GM23338 (cell line): ENCODE measurements around the gene C1orf74. TPM values are rescaled to one million over a fixed set of nuclear protein-coding genes. Genes with fewer than 3 reads are reported as not detected.

Source experiments
- ATAC-seq: fragments of 200-7000 bp; cut with Tn5 transposase; 3 replicates; pipeline ENCODE4 v1.9.1; 2020
- DNase-seq: peaks from one replicate; pipeline ENCODE4 v3.0.0-alpha.2; 2015; ENCODE audit warnings: low spot score
- H2AFZ ChIP-seq: fragments of 200-600 bp; sonication (generic); 2 replicates; pipeline ENCODE4 v1.8.0; 2016; ENCODE audit warnings: antibody characterized with exemption, mild to moderate bottlenecking, moderate library complexity
- H3F3A ChIP-seq: fragments of 200-600 bp; sonication (generic); replicated peaks from 2 replicates; pipeline ENCODE4 v1.8.0; 2017; ENCODE audit warnings: antibody characterized with exemption, mixed run types, low read depth
- H3K27ac ChIP-seq: fragments of 200-600 bp; sonication (generic); 2 replicates; pipeline ENCODE4 v1.6.1; 2016; ENCODE audit warnings: low read depth
- H3K27me3 ChIP-seq: fragments of 200-600 bp; sonication (generic); 2 replicates; pipeline ENCODE4 v1.8.0; 2016; ENCODE audit warnings: mild to moderate bottlenecking, mixed run types, moderate library complexity; ENCODE audit not compliant: insufficient read depth
- H3K36me3 ChIP-seq: fragments of 200-600 bp; sonication (generic); 2 replicates; pipeline ENCODE4 v1.8.0; 2016; ENCODE audit warnings: mild to moderate bottlenecking; ENCODE audit not compliant: insufficient read depth
- H3K4me1 ChIP-seq: fragments of 200-600 bp; sonication (generic); 2 replicates; pipeline ENCODE4 v1.8.0; 2016; ENCODE audit warnings: mild to moderate bottlenecking, moderate library complexity; ENCODE audit not compliant: insufficient read depth
- H3K4me2 ChIP-seq: fragments of 200-600 bp; sonication (generic); 2 replicates; pipeline ENCODE4 v1.7.1; 2017; ENCODE audit warnings: mixed run types
- H3K4me3 ChIP-seq: fragments of 200-600 bp; sonication (generic); 2 replicates; pipeline ENCODE4 v1.6.1; 2016; ENCODE audit warnings: mixed run types
- H3K79me2 ChIP-seq: fragments of 200-600 bp; sonication (generic); replicated peaks from 2 replicates; pipeline ENCODE4 v1.8.0; 2017; ENCODE audit warnings: mild to moderate bottlenecking; ENCODE audit not compliant: insufficient read depth
- H3K9me2 ChIP-seq: fragments of 200-600 bp; sonication (generic); 2 replicates; pipeline ENCODE4 v1.8.0; 2017; ENCODE audit not compliant: insufficient read depth
- H4K20me1 ChIP-seq: fragments of 200-600 bp; sonication (generic); replicated peaks from 2 replicates; pipeline ENCODE4 v1.8.0; 2017; ENCODE audit warnings: mild to moderate bottlenecking; ENCODE audit not compliant: insufficient read depth
- H3K27ac Mint-ChIP-seq: 2 replicates; pipeline ENCODE4 v1.8.0; 2020; ENCODE audit warnings: inconsistent platforms, mild to moderate bottlenecking, moderate library complexity, mixed read lengths
- H3K27me3 Mint-ChIP-seq: 3 replicates; pipeline ENCODE4 v1.8.0; 2022; ENCODE audit warnings: low read depth, mild to moderate bottlenecking, moderate library complexity, mixed read lengths, inconsistent platforms; ENCODE audit not compliant: insufficient read depth, poor library complexity
- H3K36me3 Mint-ChIP-seq: 3 replicates; pipeline ENCODE4 v1.8.0; 2021; ENCODE audit warnings: low read depth, mild to moderate bottlenecking, inconsistent platforms, moderate library complexity, mixed read lengths
- H3K4me1 Mint-ChIP-seq: 3 replicates; pipeline ENCODE4 v1.8.0; 2020; ENCODE audit warnings: mild to moderate bottlenecking, inconsistent platforms, mixed read lengths
- H3K4me3 Mint-ChIP-seq: 3 replicates; pipeline ENCODE4 v1.8.0; 2021; ENCODE audit warnings: moderate library complexity, mild to moderate bottlenecking, inconsistent platforms, mixed read lengths
- H3K9me3 Mint-ChIP-seq: 3 replicates; pipeline ENCODE4 v1.8.0; 2020; ENCODE audit warnings: moderate library complexity, mild to moderate bottlenecking, inconsistent platforms, mixed read lengths
- CREB1 ChIP-seq: fragments of 250-450 bp; sonication (Bioruptor Pico); IDR thresholded peaks from 2 replicates; pipeline ENCODE4 v1.5.0; 2020; ENCODE audit warnings: low read depth, mild to moderate bottlenecking, moderate library complexity
- EZH2 ChIP-seq: fragments of 200-600 bp; sonication (generic); IDR thresholded peaks from one replicate; pipeline ENCODE4 v1.8.0; 2017; ENCODE audit warnings: antibody characterized with exemption, mild to moderate bottlenecking, low read depth; ENCODE audit not compliant: unreplicated experiment
- EZH2phosphoT487 ChIP-seq: fragments of 200-600 bp; sonication (generic); IDR thresholded peaks from one replicate; pipeline ENCODE4 v1.8.1; 2018; ENCODE audit warnings: antibody characterized with exemption; ENCODE audit not compliant: unreplicated experiment
- JUNB ChIP-seq: IDR thresholded peaks from one replicate; pipeline ENCODE4 v1.6.1; 2016; ENCODE audit warnings: antibody characterized with exemption; ENCODE audit not compliant: unreplicated experiment
- NANOG ChIP-seq: IDR thresholded peaks from 2 replicates; pipeline ENCODE4 v1.6.1; 2016; ENCODE audit warnings: antibody characterized with exemption, borderline replicate concordance
- POLR2AphosphoS5 ChIP-seq: IDR thresholded peaks from 2 replicates; pipeline ENCODE4 v1.6.1; 2016; ENCODE audit warnings: antibody characterized with exemption, low read depth
- STAT1 ChIP-seq: IDR thresholded peaks from one replicate; pipeline ENCODE4 v1.6.1; 2016; ENCODE audit warnings: antibody characterized with exemption; ENCODE audit not compliant: unreplicated experiment
- ZNF114 ChIP-seq: fragments of 250-450 bp; sonication (Bioruptor Pico); IDR thresholded peaks from 2 replicates; pipeline ENCODE4 v1.5.0; 2020; ENCODE audit warnings: mild to moderate bottlenecking, moderate library complexity
- ZNF331 ChIP-seq: fragments of 250-450 bp; sonication (Bioruptor Pico); IDR thresholded peaks from 2 replicates; pipeline ENCODE4 v1.5.0; 2020; ENCODE audit warnings: low read depth, mild to moderate bottlenecking, moderate library complexity
- polyA plus RNA-seq: library from polyadenylated mRNA; unstranded; fragments of >200 nt; fragmentation: Nextera tagmentation; extraction: Ambion mirVana; gene quantifications from 2 replicates; pipeline ENCODE4 v1.2.1, GENCODE V29; 2016
- total RNA-seq: library from RNA; depleted of rRNA; stranded (reverse); fragments of >200 nt; shearing (Covaris generic); gene quantifications from 2 replicates; pipeline ENCODE4 v1.2.3, GENCODE V29; 2014
- TF ChIP-seq, protein P1 (sequence below): fragments of 250-450 bp; sonication (Bioruptor Pico); IDR thresholded peaks from 2 replicates; pipeline ENCODE4 v1.5.0; 2020; ENCODE audit warnings: mild to moderate bottlenecking, moderate library complexity
- TF ChIP-seq, protein P2 (sequence below): IDR thresholded peaks from 2 replicates; pipeline ENCODE4 v1.6.1; 2016; ENCODE audit warnings: antibody characterized with exemption
- TF ChIP-seq, protein P3 (sequence below), 2 experiments: fragments of 200-600 bp in 1 of 2; sonication (generic) in 1 of 2; conservative IDR thresholded peaks; 2 replicates each; pipeline versions ENCODE4 v1.5.1 to v1.6.1; 2016 to 2017; ENCODE audit warnings: antibody characterized with exemption in 2 of 2, low read depth in 2 of 2, mild to moderate bottlenecking in 2 of 2, moderate library complexity in 1 of 2

Gene C1orf74
- total and polyA plus RNA-seq, 2 experiments from 2014 or later = 2.8 to 3.9 TPM

DNA sequence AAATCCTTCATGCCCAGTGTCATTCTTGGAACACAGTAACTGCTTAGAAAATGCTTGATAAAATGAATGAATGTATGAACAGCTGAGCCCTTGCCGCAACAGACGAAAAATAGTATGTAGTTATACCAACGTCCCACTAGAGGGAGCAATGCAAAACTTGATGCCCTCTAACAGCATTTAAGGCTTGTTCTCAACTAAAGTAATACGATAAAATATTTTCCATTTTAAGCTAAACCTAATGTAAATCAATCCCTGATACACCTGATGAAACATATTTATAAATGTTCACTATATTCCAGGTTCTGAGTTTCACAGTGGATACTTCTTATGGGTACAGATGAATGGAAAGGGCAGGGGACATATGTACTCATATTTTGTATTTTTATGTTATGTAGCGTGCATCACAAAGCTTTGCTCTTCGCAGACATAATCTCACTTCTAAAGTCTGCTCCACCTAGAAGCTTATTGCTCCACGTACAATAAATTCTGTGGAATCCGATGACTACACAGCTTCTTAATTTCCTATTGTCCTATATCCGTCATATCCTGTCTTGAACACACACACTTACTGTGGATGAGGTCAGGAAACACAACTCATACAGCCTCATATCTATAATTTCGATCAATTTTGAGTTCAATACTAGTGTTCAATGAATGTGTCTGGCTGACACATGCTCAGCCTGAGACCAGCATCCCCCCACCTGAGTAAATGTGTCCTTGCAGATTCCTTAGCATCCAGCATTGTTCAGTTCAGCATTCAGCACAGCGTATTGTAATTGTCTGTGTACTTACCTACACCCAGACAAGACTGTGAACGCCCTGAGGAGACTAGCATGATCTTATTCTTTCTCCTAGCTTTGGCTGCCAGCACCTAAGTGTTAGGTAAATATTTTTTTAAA, 39.0 kb upstream of the C1orf74 start (continued):
- TF ChIP-seq, protein P1, sequence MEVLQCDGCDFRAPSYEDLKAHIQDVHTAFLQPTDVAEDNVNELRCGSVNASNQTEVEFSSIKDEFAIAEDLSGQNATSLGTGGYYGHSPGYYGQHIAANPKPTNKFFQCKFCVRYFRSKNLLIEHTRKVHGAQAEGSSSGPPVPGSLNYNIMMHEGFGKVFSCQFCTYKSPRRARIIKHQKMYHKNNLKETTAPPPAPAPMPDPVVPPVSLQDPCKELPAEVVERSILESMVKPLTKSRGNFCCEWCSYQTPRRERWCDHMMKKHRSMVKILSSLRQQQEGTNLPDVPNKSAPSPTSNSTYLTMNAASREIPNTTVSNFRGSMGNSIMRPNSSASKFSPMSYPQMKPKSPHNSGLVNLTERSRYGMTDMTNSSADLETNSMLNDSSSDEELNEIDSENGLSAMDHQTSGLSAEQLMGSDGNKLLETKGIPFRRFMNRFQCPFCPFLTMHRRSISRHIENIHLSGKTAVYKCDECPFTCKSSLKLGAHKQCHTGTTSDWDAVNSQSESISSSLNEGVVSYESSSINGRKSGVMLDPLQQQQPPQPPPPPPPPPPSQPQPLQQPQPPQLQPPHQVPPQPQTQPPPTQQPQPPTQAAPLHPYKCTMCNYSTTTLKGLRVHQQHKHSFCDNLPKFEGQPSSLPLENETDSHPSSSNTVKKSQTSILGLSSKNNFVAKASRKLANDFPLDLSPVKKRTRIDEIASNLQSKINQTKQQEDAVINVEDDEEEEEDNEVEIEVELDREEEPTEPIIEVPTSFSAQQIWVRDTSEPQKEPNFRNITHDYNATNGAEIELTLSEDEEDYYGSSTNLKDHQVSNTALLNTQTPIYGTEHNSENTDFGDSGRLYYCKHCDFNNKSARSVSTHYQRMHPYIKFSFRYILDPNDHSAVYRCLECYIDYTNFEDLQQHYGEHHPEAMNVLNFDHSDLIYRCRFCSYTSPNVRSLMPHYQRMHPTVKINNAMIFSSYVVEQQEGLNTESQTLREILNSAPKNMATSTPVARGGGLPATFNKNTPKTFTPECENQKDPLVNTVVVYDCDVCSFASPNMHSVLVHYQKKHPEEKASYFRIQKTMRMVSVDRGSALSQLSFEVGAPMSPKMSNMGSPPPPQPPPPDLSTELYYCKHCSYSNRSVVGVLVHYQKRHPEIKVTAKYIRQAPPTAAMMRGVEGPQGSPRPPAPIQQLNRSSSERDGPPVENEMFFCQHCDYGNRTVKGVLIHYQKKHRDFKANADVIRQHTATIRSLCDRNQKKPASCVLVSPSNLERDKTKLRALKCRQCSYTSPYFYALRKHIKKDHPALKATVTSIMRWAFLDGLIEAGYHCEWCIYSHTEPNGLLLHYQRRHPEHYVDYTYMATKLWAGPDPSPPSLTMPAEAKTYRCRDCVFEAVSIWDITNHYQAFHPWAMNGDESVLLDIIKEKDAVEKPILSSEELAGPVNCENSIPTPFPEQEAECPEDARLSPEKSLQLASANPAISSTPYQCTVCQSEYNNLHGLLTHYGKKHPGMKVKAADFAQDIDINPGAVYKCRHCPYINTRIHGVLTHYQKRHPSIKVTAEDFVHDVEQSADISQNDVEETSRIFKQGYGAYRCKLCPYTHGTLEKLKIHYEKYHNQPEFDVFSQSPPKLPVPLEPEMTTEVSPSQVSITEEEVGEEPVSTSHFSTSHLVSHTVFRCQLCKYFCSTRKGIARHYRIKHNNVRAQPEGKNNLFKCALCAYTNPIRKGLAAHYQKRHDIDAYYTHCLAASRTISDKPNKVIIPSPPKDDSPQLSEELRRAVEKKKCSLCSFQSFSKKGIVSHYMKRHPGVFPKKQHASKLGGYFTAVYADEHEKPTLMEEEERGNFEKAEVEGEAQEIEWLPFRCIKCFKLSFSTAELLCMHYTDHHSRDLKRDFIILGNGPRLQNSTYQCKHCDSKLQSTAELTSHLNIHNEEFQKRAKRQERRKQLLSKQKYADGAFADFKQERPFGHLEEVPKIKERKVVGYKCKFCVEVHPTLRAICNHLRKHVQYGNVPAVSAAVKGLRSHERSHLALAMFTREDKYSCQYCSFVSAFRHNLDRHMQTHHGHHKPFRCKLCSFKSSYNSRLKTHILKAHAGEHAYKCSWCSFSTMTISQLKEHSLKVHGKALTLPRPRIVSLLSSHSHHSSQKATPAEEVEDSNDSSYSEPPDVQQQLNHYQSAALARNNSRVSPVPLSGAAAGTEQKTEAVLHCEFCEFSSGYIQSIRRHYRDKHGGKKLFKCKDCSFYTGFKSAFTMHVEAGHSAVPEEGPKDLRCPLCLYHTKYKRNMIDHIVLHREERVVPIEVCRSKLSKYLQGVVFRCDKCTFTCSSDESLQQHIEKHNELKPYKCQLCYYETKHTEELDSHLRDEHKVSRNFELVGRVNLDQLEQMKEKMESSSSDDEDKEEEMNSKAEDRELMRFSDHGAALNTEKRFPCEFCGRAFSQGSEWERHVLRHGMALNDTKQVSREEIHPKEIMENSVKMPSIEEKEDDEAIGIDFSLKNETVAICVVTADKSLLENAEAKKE (CRISPR knock-in tag) = no peak

DNA sequence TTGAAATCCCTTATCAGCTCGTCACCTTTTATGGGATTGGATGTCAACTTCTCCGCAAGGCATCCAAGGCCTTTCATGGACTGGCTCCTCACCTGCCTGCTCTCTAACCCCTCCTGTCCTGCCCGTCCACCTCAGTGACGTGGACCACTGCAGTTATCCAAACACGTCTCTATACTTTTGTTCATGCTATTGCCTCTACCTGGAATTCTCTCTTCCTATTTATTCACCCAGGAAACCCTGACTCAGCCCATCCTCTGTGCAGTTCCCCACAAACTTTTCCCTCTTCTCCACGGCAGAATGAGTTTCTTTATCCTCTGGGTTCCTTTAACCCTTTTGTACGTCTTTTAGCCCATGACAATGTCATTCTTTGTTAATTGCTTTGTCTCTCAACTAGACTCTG, 38.3 kb upstream of the C1orf74 start:
- H4K20me1 ChIP-seq = no peaks in the 10 kb centered on the region
- no peaks in the 10 kb centered on the region for H3K36me3 ChIP-seq
- DNase-seq (no peak), ATAC-seq (no peak; the same call in 2 of the 3 replicates)
- H3K4me3 ChIP-seq = no peak overlapping the region
- H3K79me2 ChIP-seq = no peaks in the 10 kb centered on the region
- TF ChIP-seq JUNB (no peak), EZH2 (no peak), EZH2phosphoT487 (no peak), POLR2AphosphoS5 (no peak), ZNF114 (no peak), ZNF331 (CRISPR knock-in tag) (no peak), STAT1 (no peak), CREB1 (CRISPR knock-in tag) (no peak), NANOG (no peak)
- TF ChIP-seq, protein P2, sequence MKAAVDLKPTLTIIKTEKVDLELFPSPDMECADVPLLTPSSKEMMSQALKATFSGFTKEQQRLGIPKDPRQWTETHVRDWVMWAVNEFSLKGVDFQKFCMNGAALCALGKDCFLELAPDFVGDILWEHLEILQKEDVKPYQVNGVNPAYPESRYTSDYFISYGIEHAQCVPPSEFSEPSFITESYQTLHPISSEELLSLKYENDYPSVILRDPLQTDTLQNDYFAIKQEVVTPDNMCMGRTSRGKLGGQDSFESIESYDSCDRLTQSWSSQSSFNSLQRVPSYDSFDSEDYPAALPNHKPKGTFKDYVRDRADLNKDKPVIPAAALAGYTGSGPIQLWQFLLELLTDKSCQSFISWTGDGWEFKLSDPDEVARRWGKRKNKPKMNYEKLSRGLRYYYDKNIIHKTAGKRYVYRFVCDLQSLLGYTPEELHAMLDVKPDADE = no peak
- TF ChIP-seq, protein P3, sequence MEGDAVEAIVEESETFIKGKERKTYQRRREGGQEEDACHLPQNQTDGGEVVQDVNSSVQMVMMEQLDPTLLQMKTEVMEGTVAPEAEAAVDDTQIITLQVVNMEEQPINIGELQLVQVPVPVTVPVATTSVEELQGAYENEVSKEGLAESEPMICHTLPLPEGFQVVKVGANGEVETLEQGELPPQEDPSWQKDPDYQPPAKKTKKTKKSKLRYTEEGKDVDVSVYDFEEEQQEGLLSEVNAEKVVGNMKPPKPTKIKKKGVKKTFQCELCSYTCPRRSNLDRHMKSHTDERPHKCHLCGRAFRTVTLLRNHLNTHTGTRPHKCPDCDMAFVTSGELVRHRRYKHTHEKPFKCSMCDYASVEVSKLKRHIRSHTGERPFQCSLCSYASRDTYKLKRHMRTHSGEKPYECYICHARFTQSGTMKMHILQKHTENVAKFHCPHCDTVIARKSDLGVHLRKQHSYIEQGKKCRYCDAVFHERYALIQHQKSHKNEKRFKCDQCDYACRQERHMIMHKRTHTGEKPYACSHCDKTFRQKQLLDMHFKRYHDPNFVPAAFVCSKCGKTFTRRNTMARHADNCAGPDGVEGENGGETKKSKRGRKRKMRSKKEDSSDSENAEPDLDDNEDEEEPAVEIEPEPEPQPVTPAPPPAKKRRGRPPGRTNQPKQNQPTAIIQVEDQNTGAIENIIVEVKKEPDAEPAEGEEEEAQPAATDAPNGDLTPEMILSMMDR (conservative IDR thresholded peaks at IDR 0.05; ENCODE audit: low read depth in 2 of 2) = no peak
- no peak overlapping the region for H3K4me2 ChIP-seq
- H3K4me1 ChIP-seq = no peaks in the 10 kb centered on the region; the same call in 1 of the 2 replicates
- no peak overlapping the region for H3K27ac Mint-ChIP-seq
- H3F3A ChIP-seq = no peaks in the 10 kb centered on the region
- H3K27me3 Mint-ChIP-seq = peaks cover 4% of the 10 kb centered on the region
- H3K9me2 ChIP-seq = no peaks in the 10 kb centered on the region
- no peak overlapping the region for H3K4me3 Mint-ChIP-seq
- no peak overlapping the region for H3K27ac ChIP-seq
- H3K9me3 Mint-ChIP-seq = no peaks in the 10 kb centered on the region; the same call in 2 of the 3 replicates
- no peaks in the 10 kb centered on the region for H3K27me3 ChIP-seq
- H2AFZ ChIP-seq = peak overlapping the region; percentile 8; the same call in 1 of the 2 replicates
- H3K4me1 Mint-ChIP-seq = peaks cover 3% of the 10 kb centered on the region
- no peaks in the 10 kb centered on the region for H3K36me3 Mint-ChIP-seq
